ELR (cell line): ENCODE measurements around the gene BEX4.

Experiments
- DNase-seq: peaks from one replicate; pipeline ENCODE4 v3.0.0-alpha.2; 2015; ENCODE audit warnings: low read depth

Gene BEX4

DNA sequence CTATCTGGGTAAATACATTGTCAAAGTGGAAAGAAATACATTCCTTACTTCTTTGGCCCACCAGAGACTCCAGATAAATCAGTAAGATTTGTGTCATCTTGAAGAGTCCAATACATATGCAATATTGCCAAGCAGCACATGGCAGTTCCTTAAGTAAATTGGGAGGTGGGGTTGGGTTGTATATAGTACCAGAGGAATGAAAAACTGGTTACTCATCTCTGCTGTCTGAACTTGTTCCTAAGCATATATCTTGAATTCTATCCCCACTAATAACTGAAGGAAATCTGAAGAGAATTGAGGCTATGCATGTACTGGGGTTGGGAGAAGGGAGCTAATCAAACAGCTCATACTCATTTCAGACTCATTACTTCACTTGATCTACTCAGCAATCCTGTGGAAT is 25.2 kb downstream of the BEX4 start:
- no peak for DNase-seq

DNA sequence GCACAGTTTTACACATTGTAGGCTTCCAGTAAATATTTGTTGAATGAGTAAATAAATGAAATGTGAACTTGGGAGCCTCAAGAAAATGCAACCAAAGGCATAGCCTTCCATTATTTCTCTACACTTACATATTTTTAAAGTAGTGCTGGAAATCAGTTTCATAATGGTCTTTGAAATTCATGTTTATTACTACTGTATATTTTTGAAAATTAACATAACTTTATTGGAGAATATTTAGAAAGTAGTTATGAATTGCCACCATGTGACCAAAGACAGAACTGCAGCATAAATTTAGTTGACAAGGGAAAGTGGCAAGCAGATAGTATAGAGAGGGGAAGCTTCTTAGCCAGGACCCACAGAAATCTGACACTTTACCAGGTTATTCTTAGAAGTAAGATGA is 33.6 kb downstream of the BEX4 start:
- DNase-seq = peak; percentile 22

GRCh38 chrX:103249805-103250204 is 34.9 kb downstream of the BEX4 start:
- no peak for DNase-seq

- DNase-seq = no peak
These were observed 36.1 kb downstream of the BEX4 start for GRCh38 chrX:103250977-103251376.

DNA sequence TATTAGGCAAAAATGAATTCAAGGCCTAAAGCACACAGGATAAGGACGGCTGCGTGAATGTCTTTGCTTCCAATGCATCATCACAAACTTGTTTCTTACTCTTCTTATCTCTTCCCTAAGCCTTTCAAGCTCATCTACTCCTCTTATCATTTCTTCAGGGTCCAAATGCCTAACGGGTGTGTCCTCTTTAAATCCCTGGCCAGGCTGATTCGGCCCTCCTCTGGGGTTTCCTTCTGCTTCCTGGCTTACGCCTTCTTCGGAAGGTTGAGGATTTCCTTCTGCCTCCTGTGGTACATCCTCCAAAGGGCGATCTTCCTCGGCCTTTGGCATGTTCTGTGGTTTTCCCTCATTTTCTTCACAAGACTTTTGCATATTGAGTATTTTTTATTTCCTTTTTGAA is 38.7 kb downstream of the BEX4 start:
- DNase-seq = peak; percentile 2

DNA sequence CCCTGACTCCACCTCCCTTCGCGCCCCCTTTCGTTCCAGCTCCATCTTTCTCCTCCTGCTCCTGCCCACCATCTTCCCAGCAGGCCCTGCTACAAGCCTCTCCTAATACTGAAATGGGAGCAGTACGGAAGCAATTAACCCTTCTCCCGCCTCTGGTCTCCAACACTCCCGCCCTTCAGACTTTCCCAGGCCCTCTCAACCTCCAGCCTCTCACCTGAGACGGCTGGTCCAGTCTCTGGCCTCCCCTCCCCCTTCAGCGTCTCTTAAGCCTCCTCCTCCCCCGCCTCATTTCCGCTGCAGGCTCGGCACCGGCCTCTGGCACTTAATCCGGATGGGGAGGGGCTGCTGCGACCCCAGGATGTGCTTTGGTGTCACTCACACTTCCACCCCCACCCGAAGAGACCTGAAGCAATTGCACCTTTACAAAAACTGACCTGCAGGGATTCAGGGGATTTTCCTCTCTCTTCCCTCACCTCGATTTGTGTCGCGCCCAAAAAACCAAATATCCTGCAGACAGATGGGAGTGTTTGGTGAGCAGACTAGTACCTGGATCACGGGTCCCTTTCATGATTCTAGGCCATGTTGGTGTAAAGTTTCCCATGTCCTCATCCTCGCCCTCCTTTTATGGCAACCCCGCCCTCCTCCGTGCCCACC is 39.4 kb downstream of the BEX4 start:
- DNase-seq = peak; percentile 43

DNA sequence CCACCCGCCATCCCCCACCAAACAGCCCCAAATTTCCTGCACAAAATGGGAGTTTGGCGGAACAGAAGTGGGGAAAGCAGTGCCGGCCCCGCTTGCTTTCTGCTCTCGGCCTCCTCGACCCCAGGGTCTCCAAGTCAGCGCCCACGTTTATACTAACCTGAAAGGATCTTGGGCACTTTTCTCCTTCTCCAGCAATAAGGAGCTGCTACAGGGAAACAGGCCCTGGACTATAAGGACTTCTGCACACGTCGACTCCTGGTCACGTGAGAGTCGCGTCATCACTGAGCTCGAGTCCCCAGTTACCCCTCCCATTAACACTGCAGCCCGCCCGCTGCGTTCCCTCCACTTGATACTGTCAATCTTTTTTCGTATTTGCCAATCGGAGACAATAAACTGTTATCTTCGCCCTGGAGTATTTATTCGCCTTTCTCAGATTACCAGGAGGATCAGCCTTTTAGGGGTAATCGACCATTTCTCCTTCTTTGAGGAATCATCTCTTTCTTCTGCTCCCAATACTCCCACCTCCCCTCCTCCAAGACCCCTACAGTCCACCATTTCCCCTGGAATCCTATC is 40.1 kb downstream of the BEX4 start, which contains the start of gene TCEAL8:
TSS of gene TCEAL8 (minus strand) at position 235 of the 573 bp plus-strand sequence. CDS start 1,176 bp downstream, outside the sequence.
- peak; percentile 74 for DNase-seq

DNA sequence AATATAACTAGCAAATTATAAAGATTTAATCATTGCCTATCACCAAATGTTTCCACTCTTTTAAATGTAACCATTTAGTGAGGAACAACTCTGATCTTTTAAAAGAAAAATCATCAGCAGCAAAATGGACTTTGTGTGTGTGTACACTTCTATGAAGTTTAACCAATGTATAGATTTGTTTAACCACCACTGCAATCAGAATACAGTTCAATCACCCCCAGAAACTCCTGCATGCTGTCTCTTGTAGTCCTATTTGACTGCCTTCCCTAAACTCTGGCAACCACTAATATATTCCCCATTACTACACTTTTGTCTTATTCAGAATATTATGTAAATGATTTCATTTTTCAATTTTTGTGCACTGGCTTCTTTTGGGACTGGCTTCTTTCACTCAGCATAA is 41.7 kb downstream of the BEX4 start:
- DNase-seq = no peak

DNA sequence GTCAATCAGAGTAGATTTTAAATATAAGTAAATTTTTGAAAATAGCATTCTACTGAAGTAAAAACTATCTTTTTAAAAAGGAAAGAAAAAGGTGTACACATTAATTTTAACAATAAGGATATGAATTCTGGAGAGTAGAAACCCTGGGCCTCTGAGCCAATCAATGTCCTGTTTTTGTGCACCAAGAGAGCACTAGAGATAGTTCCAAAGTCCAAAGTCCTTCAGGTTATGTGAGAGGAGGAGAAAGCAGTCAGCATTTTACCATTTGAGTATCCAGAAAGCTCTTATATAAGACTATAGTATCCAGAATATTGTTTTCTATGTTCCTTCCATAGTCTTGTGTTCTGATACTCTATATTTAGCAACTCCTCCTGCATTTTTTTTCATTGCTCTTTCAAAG is 43.4 kb downstream of the BEX4 start:
- DNase-seq = no peak
